GM21381 (cell line): ENCODE measurements around the gene CDH18.

Experiments
- ATAC-seq: cut with Tn5 transposase; IDR thresholded peaks from one replicate; pipeline ENCODE4 v1.9.1; 2021; ENCODE audit warnings: mild to moderate bottlenecking, moderate library complexity; ENCODE audit not compliant: unreplicated experiment

CDH18 gene, protein sequence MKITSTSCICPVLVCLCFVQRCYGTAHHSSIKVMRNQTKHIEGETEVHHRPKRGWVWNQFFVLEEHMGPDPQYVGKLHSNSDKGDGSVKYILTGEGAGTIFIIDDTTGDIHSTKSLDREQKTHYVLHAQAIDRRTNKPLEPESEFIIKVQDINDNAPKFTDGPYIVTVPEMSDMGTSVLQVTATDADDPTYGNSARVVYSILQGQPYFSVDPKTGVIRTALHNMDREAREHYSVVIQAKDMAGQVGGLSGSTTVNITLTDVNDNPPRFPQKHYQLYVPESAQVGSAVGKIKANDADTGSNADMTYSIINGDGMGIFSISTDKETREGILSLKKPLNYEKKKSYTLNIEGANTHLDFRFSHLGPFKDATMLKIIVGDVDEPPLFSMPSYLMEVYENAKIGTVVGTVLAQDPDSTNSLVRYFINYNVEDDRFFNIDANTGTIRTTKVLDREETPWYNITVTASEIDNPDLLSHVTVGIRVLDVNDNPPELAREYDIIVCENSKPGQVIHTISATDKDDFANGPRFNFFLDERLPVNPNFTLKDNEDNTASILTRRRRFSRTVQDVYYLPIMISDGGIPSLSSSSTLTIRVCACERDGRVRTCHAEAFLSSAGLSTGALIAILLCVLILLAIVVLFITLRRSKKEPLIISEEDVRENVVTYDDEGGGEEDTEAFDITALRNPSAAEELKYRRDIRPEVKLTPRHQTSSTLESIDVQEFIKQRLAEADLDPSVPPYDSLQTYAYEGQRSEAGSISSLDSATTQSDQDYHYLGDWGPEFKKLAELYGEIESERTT

DNA sequence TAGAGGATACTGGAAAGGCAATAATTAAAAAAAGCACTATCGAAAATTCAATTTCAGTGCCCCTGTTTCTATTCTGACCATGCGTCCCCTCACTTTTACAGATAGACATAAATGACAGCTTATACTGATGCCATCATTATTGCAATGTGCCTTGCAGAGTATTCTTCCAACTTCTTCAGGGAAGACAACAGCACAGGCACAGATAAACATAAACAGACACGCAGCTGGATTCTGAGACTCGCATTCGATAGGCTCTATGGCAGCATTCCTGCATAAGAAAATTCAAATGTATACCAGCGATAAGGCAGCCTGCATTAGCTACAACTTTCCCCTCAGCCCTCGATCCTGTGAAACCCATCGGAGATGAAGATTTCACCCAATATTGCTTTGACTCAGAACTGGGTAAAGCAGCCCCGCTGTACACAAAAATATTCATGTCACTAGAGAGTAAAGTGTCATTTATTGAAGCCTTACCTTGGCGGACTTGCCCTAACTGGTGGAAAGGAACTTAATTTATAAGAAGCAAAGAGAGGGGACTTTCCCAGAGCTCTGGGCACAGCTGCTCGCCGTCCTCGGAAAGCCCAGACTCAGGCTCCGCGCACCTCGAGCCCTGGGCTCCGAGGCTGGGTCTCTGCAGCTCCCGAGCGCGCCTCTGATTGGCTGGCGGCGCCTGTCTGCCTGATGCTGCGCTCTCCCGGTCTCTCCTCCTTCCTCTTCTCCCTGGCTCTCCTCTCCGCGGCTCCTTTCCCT is at the start of gene CDH18:
CDH18 (minus strand) TSS at position 589 of the 750 bp plus-strand sequence. CDS start 149,214 bp downstream, outside the sequence.
- no peak for ATAC-seq

DNA sequence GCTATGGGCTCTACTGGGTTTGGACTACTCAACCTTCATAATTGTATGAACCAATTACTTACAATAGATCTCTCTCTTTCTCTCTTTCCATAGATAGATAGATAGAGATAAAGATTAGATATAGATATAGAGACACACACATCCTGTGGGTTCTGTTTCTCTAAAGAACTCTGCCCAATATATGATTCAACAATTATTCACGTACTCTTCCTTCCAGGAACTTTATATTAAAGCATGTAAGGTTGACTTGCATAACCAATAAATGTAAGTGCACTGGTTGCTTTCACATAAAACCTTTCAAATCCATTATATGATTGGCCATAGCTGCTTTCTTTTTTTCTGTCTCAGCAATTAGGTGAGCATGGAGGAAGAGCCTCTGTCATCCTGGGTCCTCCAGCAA is 46.7 kb upstream of the CDH18 start:
- no peak for ATAC-seq

DNA sequence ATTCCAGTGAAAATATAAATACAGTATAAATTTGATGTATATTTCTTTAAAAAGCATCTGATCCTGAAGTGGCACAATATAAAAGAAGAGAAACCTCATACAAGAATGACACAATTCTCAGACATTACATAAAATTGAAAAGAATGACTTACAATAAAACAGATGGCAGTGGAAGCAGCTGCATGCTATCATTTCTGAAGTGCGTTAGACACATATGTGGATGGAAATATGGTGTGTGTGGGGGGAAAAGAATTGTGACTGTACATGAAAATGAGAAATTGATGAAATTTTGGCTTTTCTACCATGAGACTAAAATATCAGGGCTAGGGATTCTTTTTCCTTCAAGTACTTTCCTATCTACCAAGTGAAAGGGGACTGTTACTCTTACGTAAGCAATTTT is 45.9 kb upstream of the CDH18 start:
- ATAC-seq: no peak

DNA sequence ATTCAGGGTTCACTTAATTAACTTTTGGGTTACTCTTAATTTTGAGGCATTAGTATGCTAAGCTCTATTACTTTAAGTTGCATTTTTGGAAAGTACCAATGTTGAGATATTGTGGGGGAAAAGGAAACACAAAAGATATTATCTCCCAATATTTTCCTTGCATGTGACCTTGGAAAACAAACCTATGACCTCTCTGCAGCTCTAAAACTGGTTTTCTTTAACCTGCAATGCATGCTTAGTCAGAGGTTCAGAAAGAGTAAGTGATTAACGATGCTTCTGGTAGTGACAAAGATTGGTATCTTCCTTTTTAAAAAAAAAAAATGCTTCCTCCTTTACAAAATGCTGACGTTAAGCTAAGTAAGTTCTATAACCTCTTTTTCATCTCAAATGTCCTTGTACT is 44.9 kb upstream of the CDH18 start:
- no peak for ATAC-seq

DNA sequence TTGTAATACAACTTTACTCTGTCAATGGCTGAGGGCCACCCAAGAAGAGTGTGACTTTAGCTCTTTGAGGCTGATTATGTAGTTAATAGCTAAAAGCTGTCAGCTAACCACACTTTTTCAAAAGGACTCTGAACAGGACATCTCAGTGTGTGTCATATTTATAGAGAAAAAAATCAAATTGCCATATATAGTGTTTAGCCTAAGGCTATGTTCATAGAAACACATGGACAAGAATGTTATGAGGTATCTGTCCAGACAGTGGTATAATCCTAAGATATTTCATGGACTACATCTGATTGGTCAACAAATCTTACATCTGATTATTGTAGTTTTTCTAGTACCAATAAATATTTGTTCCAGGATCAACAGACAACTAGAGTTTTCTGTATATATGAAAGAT is 42.1 kb upstream of the CDH18 start:
- no peak for ATAC-seq

DNA sequence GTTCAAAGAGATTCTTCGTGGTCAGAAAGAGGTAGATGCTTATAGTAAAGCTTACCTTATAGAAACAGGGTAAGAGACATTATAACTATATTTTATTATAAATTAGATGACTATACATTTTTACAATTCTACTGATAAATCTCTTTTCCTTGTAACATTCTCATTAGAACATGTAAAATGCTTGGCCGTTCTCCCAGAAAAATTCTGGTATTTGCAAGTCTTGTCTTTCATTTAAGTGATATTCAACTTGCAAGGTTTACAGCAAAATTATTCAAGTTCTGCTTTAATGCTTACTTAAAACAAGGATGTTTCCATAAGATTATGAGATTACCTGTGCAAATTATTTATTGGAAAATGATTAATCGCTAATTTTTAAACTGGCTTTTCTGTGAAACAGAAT is 41.3 kb upstream of the CDH18 start:
- no peak for ATAC-seq

DNA sequence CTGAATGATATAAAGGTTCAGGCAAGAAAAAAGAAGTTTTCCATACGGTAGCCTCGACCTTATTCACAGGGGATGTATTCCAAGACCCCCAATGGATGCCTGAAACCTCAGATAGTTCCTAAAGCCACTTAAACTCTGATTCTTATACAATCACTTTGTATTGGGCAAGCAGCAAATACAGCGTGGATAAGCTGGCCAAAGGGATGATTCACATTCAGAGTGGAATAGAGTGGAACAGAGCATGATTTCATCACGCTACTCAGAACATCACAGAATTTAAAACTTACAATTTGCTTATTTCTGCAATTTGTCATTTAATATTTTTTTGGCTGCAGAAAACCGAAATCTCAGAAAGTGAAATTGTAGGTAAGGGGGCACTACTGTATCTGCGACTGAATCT is 40.5 kb upstream of the CDH18 start:
- ATAC-seq: no peak

DNA sequence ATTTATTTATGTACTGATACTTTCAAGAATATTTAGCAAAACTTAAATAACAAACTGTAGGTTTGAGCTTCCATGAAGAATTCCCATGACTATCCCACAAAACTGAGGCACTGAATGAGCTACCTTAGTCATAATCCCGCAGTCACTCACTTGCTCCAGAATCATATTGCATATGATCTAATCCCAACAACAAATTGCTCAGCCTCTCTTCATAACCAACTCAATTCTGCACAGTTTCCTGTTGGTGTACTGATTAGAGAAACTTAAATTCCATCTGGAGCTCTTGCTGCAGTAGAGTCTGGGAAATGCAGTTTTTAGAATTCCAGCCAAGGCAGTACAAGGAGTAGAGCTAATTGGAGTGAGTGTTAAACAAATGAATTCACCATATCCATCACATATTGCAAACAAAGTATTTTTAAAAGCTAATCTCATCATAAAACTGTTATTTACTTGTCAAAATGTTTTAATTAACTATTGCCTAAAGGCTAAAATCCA is 35.7 kb upstream of the CDH18 start:
- no peak for ATAC-seq

DNA sequence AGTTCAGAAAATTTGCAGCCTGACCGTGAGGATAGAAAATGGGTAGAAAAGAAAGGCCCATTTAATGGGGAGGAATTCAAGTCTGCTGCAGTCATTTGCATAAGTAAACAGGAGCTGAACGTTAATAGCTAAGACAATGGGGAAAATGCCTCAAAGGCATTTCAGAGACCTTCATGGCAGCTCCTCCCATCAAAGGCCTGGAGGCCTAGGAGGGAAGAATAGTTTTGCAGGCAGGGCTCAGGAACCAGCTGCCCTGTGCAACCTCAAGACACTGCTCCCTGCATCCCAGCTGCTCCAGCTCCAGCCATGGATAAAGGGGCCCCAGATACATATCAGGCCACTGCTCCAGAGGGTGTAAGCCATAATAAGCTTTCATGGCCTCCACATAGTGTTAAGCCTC is 32.2 kb upstream of the CDH18 start:
- no peak for ATAC-seq

DNA sequence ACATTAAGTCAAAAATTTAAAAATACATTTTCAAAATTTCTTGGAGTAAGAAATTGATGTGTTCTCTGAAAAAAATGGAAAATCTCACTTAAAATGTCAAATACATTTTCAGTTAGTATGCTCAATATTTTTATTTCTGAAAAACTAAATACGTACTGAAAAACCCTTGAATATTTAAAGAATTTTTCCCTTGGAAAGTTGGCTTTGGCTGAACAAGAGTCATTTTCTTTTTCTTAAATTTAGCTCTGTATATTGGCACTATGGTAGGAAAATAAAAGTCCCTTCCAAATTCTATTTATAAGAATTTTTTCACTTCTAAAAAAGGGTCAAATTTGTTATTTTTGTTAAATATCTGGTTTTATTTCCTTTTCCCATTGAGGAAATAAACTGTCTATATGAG is 29.0 kb upstream of the CDH18 start:
- no peak for ATAC-seq

DNA sequence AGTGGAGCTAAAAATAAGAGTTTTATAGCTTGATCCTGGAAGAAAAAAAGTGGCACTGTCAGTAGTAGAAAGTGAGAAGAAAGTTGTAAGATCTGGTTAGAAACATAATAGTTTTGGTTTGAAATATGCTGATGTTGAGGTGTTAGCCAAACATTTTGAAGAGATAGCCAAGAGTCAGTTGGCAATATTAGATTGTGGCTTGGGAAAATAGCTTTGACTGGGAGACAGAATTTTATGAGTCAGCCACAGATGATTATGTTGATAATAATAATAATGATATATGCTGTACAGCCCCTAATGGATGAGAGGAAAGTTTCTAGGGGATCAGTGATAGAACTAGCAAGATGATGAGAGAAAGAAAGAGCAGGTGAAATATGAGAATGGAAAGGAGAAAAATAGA is 12.4 kb upstream of the CDH18 start:
- ATAC-seq: no peak

DNA sequence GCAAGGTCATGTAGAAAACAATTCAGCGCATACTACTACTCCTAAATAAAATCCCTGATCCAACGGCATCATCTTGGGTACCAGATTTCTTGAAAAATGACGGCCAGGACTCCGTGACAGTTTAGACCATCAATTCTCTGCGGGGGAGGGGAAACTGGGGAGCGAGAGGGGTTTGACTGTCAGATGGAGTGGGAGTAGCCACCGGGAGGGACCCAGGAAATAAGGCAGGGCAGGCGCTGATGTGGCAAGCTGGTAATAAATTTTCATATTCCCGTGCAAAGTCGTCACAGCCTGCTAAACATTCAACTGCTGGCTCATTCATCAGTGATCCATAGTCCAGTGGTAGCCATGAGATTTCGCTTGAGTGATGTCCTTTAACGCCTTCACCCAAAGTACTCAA is 457 bp upstream of the CDH18 start:
- no peak for ATAC-seq

DNA sequence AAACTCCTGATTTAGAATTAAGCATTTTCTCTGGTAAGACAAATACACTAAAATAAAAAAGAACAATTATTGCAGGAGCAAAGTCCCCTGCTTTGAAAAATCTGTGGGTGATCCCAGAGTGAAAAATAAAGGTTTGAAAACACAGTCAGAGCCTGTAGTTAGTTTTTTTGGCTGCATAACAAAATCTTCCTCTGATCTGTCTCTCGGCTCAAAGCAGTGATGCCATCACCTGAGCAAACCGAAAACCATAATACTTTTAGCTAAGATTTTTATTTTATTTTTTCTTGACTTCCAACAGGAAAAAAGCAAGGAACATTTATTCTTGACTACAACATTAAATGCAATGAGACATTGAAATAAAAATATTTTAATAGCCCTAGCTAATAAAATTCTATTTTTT is 1.2 kb downstream of the CDH18 start:
- no peak for ATAC-seq

DNA sequence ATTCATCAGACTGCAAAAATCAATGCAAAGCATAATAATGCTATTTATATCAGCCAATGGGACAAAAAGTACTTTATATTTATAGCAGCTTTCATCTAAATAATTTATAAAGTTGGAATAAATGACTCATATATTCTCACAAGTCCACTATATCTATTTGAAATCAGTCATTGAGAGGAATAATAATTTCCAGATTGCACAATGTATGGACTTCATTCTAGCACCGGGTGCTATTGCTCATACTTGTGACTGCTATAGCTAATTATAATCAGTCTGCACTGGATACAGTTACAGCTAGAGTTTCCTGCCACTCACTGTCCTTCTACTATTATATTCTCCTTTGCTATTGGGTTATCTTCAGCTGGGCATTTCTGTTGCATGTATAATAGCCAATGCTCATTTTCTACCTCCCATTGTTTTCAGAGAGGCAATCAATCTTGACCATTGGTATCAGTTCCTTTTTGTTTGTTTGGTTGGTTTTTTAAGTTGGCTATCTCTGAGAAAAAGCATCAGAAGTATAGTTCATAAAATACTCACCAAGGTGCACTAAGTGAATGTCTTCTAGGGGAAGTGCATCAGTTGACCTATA is 1.9 kb downstream of the CDH18 start:
- ATAC-seq: no peak

DNA sequence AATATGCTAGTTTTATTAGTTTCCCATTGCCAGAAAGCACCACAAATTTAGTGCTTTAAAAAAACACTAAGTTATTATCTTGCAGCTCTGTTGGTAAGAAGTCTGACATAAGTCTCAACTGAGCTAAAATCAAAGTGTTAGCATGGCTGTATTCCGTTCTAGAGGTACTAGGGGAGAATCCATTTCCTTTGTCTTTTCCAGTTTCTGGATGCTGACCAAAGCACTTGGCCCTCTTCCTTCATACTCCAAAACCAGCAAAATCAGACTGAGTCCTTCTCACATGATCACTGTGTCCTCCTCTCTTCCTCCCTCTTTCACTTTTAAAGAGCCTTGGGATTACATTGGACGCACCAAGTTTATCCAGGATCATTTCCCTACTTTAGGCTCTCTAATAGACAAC is 9.5 kb downstream of the CDH18 start:
- ATAC-seq: no peak

DNA sequence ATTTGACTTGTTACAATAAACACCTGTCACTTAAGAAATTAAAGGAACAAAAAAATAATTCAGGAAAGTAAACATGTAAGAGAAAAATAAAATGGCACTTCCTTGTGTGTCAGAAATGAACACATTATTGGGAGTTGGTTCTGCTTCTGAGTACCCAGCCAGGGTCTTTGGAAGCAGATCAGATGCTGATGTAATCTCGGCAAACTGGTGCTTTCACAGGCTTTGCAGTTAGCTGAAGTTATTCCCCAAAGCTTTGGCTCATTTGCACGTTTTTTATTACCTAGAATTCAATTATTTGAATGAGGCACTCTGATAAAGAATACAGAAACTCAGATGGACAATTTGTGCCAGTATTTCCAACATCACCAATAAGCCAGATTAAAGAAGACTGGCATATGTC is 10.9 kb downstream of the CDH18 start:
- no peak for ATAC-seq

DNA sequence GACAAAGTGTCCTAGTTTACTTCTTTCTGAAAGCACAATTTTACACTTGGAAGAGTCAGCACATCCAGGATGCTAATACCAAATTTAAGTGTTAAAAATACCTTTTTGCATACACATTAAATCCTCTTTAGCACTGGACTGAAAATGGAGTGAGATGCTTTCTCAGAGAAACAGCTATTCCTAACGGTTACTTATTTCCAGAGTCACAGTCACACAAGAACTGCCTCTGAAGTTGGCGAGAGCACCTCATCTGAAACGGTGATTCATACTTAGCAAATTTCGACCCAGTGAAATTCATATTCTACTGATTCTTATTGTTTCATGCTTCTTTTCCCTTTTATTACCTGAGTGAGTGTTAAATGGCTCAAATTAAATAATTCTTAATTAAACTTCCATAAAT is 12.2 kb downstream of the CDH18 start:
- no peak for ATAC-seq

DNA sequence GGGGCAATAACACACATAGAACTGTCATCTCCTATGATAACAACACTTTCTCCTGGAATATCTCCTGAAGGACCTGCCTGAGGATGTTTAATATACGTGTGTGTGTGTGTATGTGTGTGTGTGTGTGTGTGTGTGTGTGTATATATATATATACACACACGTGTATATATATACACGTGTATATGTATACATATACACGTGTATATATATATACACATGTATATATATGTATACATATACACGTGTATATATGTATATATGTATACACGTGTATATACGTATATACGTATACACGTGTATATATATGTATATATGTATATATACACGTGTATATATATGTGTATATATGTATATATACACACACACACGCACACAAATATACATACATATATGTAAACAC is 27.5 kb downstream of the CDH18 start:
- no peak for ATAC-seq

DNA sequence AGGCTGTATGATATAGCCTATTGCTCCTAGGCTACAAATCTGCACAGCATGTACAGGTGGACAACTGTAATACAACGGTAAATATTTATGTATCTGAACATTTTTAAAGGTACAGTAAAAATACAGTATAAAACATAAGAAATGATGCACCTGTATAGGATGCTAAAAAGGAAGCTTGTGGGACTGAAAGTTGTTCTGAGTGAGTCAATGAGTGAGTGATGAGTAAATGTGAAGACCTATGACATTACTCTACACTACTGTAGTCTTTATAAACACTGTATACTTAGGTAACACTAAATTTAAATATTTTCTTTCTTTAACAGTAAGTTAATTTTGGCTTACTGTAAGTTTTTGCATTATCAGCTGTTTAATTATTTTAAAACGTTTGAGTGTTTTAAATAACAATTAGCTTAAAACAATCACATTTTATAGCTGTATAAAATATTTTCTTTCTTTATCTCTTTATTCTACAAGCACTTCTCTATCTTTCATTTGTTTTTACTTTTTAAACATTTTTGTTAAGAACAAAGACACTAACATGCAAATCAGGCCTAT is 28.1 kb downstream of the CDH18 start:
- ATAC-seq: no peak

DNA sequence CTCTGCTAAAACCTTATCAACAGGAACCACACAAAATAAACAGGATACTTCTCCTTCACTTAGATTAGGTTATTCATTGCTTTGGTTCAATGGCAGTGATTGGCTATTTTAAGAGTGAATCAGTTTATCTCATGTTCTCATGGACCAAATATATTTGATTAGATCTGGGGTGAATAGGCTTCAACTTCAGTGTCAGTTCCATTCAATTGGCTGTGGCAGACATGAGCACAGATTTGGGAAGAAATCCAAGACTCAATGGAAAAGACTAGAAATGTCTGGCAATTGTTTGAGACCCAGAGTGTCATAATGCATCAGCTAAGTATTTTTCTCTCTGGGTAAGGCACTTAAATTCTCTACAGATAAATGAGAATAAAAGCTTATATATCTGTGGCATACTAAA is 37.1 kb downstream of the CDH18 start:
- no peak for ATAC-seq

DNA sequence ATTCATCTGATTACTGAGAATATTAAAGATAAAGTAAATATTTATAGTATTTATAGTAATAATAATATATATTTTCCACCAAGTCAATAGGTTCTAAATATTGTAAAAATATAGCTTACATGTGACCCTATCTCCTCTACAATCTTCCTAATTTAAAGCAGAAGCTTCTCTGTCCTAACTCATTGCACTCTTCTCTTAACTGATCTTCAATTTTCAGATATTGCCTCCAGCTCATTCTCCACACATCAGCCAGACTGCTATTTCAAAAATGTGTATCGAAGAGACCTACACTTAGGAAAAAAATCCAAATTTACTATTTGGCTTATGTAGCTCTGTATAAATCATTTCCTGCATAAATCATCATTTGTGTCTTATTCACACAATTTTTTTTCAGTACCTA is 47.8 kb downstream of the CDH18 start:
- ATAC-seq: no peak
